ENCODE results near the gene SLC23A1.

- TF ChIP-seq CTCF (IDR thresholded peaks at IDR 0.05; ENCODE audit: poor library complexity) (no peak), EZH2phosphoT487 (IDR thresholded peaks at IDR 0.05; ENCODE audit: low read depth, severe bottlenecking, unreplicated experiment) (no peak), EZH2 (IDR thresholded peaks at IDR 0.05; ENCODE audit: borderline replicate concordance) (no peak)
These were observed 11.3 kb downstream of the SLC23A1 start for GRCh38 chr5:139371482-139372435.
